COR-L47 (cell line): ENCODE results near the gene OR5A1.

ENCODE experiments used
- DNase-seq: peaks from one replicate; lab custom pipeline; 2025; lab: John Stamatoyannopoulos, UW

Gene OR5A1

DNA sequence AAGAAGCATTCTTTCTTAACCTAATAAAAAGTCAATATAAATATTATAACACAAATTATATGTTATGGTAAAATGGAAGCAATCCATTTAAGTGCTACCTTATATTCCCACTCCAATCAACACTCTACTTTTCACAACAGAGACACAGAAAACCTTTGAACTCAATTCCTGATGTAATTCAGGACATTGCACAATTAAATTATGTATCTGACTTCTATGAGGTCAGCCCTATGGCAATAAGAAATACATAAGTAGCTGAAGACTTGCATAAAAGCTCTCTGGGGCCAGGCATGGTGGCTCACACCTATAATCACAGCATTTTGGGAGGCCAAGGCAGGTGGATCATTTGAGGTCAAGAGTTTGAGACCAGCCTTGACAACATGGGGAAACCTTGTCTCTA is 43.6 kb downstream of the OR5A1 start:
- no peak for DNase-seq

DNA sequence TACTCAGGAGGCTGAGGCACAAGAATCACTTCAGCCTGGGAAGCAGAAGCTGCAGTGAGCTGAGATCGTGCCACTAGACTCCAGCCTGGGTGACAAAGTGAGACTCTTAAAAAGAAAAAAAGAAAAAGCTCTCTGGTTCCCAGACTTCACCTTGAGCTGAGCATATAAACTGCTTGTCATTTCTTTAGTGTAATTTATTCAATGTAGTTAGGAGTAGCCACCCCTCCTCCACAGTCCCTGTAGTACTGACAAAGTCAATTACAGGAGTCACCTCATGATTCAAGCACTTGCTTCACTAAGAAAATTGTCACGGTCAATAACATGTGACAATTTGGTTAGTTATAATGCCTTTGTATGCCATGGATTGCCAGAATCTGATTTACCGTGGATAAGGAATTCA is 44.1 kb downstream of the OR5A1 start:
- no peak for DNase-seq
